Measurements from ENCODE around the gene AACS. TPM values are rescaled to one million over a fixed set of nuclear protein-coding genes. Genes with fewer than 3 reads are reported as not detected.

Gene AACS
- total and polyA plus RNA-seq, 2 of the 13 experiments (the other 11 are each of a cell fraction or from before 2014, with no cell fraction given) = 23.3 to 28.8 TPM

DNA sequence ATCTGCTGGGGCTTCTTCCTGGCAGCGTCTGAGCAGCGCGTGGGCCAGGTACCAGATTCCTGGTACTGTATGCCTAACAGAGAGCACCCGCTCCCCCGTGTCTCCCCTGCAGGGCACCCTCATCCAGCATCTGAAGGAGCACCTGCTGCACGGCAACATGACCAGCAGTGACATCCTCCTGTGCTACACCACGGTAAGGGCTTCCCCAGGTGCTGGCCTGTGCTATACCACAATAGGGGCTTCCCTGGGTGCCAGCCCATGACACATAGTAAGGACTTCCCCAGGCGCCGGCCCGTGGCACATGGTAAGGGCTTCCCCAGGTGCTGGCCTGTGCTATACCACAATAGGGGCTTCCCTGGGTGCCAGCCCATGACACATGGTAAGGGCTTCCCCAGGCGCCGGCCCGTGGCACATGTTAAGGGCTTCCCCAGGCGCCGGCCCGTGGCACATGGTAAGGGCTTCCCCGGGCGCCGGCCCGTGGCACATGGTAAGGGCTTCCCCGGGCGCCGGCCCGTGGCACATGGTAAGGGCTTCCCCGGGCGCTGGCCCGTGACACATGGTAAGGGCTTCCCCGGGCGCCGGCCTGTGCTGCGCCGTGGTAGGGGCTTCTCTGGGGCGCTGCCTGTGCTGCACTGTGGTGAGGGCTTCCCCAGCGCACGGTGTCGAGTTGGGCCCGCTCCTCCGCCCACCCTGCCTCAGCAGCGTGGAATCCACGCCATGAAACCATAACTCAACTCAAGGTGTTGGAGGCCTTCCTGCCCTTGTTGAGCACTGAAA lies 49.3 kb downstream of the AACS start:
- Histone ChIP-seq H3K9me3 (ENCODE audit: low read length) (no peaks in the 10 kb centered on the region), H3K4me2 (ENCODE audit: low read depth, low read length) (no peak overlapping the region), H3K4me3 (replicated peaks in 1 of 3; ENCODE audit: insufficient read depth in 1 of 3, low read depth in 2 of 3, low read length in 3 of 3) (no peak overlapping the region), H3K27ac (ENCODE audit: extremely low read length, insufficient read depth, low read length) (no peak overlapping the region), H3K27me3 (ENCODE audit: control insufficient read depth in 1 of 2, insufficient read depth in 2 of 2, low read length in 2 of 2) (no peaks in the 10 kb centered on the region), H3K79me2 (ENCODE audit: insufficient read depth, low read length) (no peaks in the 10 kb centered on the region), H3K4me1 (ENCODE audit: insufficient read depth, low read length) (no peaks in the 10 kb centered on the region), H3K9ac (ENCODE audit: insufficient read depth, low read depth, low read length) (no peak overlapping the region), H4K20me1 (ENCODE audit: insufficient read depth, low read length) (no peaks in the 10 kb centered on the region), H2AFZ (ENCODE audit: low read length) (no peak overlapping the region), H3K36me3 (replicated peaks in 1 of 2; ENCODE audit: control insufficient read depth in 1 of 2, insufficient read depth in 2 of 2, low read length in 2 of 2) (peaks cover 15 to 40% of the 10 kb centered on the region in 2 experiments; a peak in 4 of 5 replicates)
- intact Hi-C loops (cut with micrococcal nuclease; ENCODE audit: unreplicated experiment) = no loop called here
- ChIA-PET POLR2A (no interaction called here), CTCF (ENCODE audit: low intra/inter-chr PET ratio, low total read pairs) (no interaction called here)
- 96% methylated on average over 13 of the region's 40 CpGs for WGBS (ENCODE audit: low lambda C conversion rate)
- no peak; the same call in 2 of the 3 replicates for ATAC-seq
- BruUV-seq (replicated peaks) = no TSS peak
- no peak for FAIRE-seq
- in situ Hi-C loops (cut with HindIII; ENCODE audit: extremely low pct_ligation_motif_present, low pct_unique_long_range_greater_than_20kb) = no loop called here
- DNase-seq (ENCODE audit: low spot score) = no peak
- TF ChIP-seq, protein P1, sequence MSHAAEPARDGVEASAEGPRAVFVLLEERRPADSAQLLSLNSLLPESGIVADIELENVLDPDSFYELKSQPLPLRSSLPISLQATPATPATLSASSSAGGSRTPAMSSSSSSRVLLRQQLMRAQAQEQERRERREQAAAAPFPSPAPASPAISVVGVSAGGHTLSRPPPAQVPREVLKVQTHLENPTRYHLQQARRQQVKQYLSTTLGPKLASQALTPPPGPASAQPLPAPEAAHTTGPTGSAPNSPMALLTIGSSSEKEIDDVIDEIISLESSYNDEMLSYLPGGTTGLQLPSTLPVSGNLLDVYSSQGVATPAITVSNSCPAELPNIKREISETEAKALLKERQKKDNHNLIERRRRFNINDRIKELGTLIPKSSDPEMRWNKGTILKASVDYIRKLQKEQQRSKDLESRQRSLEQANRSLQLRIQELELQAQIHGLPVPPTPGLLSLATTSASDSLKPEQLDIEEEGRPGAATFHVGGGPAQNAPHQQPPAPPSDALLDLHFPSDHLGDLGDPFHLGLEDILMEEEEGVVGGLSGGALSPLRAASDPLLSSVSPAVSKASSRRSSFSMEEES (CRISPR knock-in tag; IDR thresholded peaks at IDR 0.05) = no peak
- TF ChIP-seq, protein P2, sequence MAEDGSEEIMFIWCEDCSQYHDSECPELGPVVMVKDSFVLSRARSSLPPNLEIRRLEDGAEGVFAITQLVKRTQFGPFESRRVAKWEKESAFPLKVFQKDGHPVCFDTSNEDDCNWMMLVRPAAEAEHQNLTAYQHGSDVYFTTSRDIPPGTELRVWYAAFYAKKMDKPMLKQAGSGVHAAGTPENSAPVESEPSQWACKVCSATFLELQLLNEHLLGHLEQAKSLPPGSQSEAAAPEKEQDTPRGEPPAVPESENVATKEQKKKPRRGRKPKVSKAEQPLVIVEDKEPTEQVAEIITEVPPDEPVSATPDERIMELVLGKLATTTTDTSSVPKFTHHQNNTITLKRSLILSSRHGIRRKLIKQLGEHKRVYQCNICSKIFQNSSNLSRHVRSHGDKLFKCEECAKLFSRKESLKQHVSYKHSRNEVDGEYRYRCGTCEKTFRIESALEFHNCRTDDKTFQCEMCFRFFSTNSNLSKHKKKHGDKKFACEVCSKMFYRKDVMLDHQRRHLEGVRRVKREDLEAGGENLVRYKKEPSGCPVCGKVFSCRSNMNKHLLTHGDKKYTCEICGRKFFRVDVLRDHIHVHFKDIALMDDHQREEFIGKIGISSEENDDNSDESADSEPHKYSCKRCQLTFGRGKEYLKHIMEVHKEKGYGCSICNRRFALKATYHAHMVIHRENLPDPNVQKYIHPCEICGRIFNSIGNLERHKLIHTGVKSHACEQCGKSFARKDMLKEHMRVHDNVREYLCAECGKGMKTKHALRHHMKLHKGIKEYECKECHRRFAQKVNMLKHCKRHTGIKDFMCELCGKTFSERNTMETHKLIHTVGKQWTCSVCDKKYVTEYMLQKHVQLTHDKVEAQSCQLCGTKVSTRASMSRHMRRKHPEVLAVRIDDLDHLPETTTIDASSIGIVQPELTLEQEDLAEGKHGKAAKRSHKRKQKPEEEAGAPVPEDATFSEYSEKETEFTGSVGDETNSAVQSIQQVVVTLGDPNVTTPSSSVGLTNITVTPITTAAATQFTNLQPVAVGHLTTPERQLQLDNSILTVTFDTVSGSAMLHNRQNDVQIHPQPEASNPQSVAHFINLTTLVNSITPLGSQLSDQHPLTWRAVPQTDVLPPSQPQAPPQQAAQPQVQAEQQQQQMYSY (CRISPR knock-in tag; IDR thresholded peaks at IDR 0.05) = no peak
- TF ChIP-seq NFIC (IDR thresholded peaks at IDR 0.05; ENCODE audit: low read length) = no peak
- no peak for TF ChIP-seq ATF7-NPFF (CRISPR knock-in tag; IDR thresholded peaks at IDR 0.05; ENCODE audit: low read depth)
- TF ChIP-seq, protein P3, sequence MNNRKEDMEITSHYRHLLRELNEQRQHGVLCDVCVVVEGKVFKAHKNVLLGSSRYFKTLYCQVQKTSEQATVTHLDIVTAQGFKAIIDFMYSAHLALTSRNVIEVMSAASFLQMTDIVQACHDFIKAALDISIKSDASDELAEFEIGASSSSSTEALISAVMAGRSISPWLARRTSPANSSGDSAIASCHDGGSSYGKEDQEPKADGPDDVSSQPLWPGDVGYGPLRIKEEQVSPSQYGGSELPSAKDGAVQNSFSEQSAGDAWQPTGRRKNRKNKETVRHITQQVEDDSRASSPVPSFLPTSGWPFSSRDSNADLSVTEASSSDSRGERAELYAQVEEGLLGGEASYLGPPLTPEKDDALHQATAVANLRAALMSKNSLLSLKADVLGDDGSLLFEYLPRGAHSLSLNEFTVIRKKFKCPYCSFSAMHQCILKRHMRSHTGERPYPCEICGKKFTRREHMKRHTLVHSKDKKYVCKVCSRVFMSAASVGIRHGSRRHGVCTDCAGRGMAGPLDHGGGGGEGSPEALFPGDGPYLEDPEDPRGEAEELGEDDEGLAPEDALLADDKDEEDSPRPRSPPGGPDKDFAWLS (CRISPR knock-in tag; IDR thresholded peaks at IDR 0.05; ENCODE audit: borderline replicate concordance) = no peak
